Right atrium auricular region (tissue), 2 donors: ENCODE measurements around the gene PHACTR2. TPM values are rescaled to one million over a fixed set of nuclear protein-coding genes. Genes with fewer than 3 reads are reported as not detected.
A peak's percentile ranks its signal among the peaks of the same experiment; 100 is the strongest.
"Not testable (repeated sequence)": the region's sequence is repeated elsewhere in the genome, so short reads cannot be mapped to it uniquely, and the experiment has no call there.

Experiments
- DNase-seq: peaks from one replicate; pipeline ENCODE4 v3.0.0-alpha.2; 2019; ENCODE audit warnings: low spot score
- H3K27ac ChIP-seq, 2 donors: fragments of 200-600 bp; sonication (generic); 1 replicate in 1 of 2; 2 replicates in 1 of 2; pipeline ENCODE4 v1.5.1; 2016 to 2019
- H3K27me3 ChIP-seq, 2 donors: fragments of 200-600 bp; sonication (generic); one replicate each; pipeline versions ENCODE4 v1.5.1 to v1.6.0; 2017 to 2019
- H3K36me3 ChIP-seq: fragments of 200-600 bp; sonication (generic); one replicate; pipeline ENCODE4 v1.5.1; 2016
- H3K4me1 ChIP-seq, 2 donors: fragments of 200-600 bp; sonication (generic); one replicate each; pipeline versions ENCODE4 v1.5.1 to v1.6.0; 2017 to 2019
- H3K4me3 ChIP-seq, 2 donors: fragments of 200-600 bp; sonication (generic); 1 replicate in 1 of 2; 2 replicates in 1 of 2; pipeline ENCODE4 v1.5.1; 2017 to 2019; ENCODE audit warnings: mild to moderate bottlenecking in 1 of 2, moderate library complexity in 1 of 2
- H3K9me3 ChIP-seq, 2 donors: fragments of 200-600 bp; sonication (generic); one replicate each; pipeline ENCODE4 v1.5.1; 2019
- CTCF ChIP-seq, 2 donors: fragments of 200-600 bp; sonication (generic); IDR thresholded peaks; one replicate each; pipeline ENCODE4 v1.5.1; 2019; ENCODE audit warnings: antibody characterized with exemption in 2 of 2
- total RNA-seq, 2 donors: library from RNA; depleted of rRNA; stranded (reverse); fragments of >200 nt; gene quantifications; one replicate each; pipeline ENCODE4 v1.1.0, GENCODE V29; 2016

Gene PHACTR2
- total RNA-seq, 2 donors from 2014 or later: 47.6 to 54.4 TPM

- Histone ChIP-seq H3K36me3 (peaks cover 41% of the 10 kb centered on the region), H3K9me3 (no peaks in the 10 kb centered on the region), H3K27me3 (no peaks in the 10 kb centered on the region), H3K27ac (peak overlapping the region; percentile 94 to 95), H3K4me1 (peaks cover 0 to 18% of the 10 kb centered on the region in 2 donors), H3K4me3 (peak overlapping the region; percentile 69 to 75)
- no peak for TF ChIP-seq CTCF (IDR thresholded peaks at IDR 0.05)
- no peak for DNase-seq
Measured at GRCh38 chr6:143843677-143843999, 165.9 kb downstream of the PHACTR2 start.

- H3K4me3 ChIP-seq: peak overlapping the region; percentile 69 to 75
- H3K27me3 ChIP-seq: no peaks in the 10 kb centered on the region
- peaks cover 44% of the 10 kb centered on the region for H3K36me3 ChIP-seq
- DNase-seq: no peak
- H3K4me1 ChIP-seq: peaks cover 0 to 18% of the 10 kb centered on the region in 2 donors
- TF ChIP-seq CTCF (IDR thresholded peaks at IDR 0.05): no peak
- H3K27ac ChIP-seq: peak overlapping the region; percentile 94 to 95
- no peaks in the 10 kb centered on the region for H3K9me3 ChIP-seq
Measured at GRCh38 chr6:143844006-143844405, 166.2 kb downstream of the PHACTR2 start.

GRCh38 chr6:143845033-143845432 lies 167.3 kb downstream of the PHACTR2 start:
- peaks cover 0 to 18% of the 10 kb centered on the region in 2 donors for H3K4me1 ChIP-seq
- no peak overlapping the region for H3K27ac ChIP-seq
- TF ChIP-seq CTCF (IDR thresholded peaks at IDR 0.05): no peak
- DNase-seq: no peak
- H3K27me3 ChIP-seq: no peaks in the 10 kb centered on the region
- no peaks in the 10 kb centered on the region for H3K9me3 ChIP-seq
- H3K36me3 ChIP-seq: peaks cover 53% of the 10 kb centered on the region
- H3K4me3 ChIP-seq: no peak overlapping the region

- Histone ChIP-seq H3K36me3 (peaks cover 79% of the 10 kb centered on the region), H3K9me3 (peaks cover 0 to 19% of the 10 kb centered on the region in 2 donors)
- DNase-seq, H3K27ac ChIP-seq, H3K27me3 ChIP-seq, H3K4me3 ChIP-seq, H3K4me1 ChIP-seq: not testable (repeated sequence)
Measured at GRCh38 chr6:143851706-143852105, 173.9 kb downstream of the PHACTR2 start.

GRCh38 chr6:143855057-143855456 lies 177.3 kb downstream of the PHACTR2 start:
- DNase-seq, H3K4me3 ChIP-seq, H3K27me3 ChIP-seq, H3K4me1 ChIP-seq, H3K27ac ChIP-seq: not testable (repeated sequence)
- Histone ChIP-seq H3K9me3 (peaks cover 0 to 23% of the 10 kb centered on the region in 2 donors), H3K36me3 (peaks cover 82% of the 10 kb centered on the region)

- H3K4me3 ChIP-seq, H3K27me3 ChIP-seq, H3K27ac ChIP-seq, H3K4me1 ChIP-seq, DNase-seq: not testable (repeated sequence)
- H3K36me3 ChIP-seq: peaks cover 86% of the 10 kb centered on the region
- H3K9me3 ChIP-seq: peaks cover 0 to 23% of the 10 kb centered on the region in 2 donors
Measured at GRCh38 chr6:143856762-143857161, 179.0 kb downstream of the PHACTR2 start.

- Histone ChIP-seq H3K4me3 (no peak overlapping the region), H3K36me3 (peaks cover 86% of the 10 kb centered on the region), H3K9me3 (peaks cover 0 to 18% of the 10 kb centered on the region in 2 donors), H3K27ac (no peak overlapping the region), H3K27me3 (no peaks in the 10 kb centered on the region), H3K4me1 (no peaks in the 10 kb centered on the region)
- DNase-seq: no peak
- TF ChIP-seq CTCF (IDR thresholded peaks at IDR 0.05): no peak
Measured at GRCh38 chr6:143857651-143858050, 179.9 kb downstream of the PHACTR2 start.
